Measurements from ENCODE around the gene ATOSB.

ATOSB gene

GRCh38 chr9:35054871-35055644, 60.6 kb downstream of the ATOSB start:
- no peak for FAIRE-seq
- DNase-seq (ENCODE audit: low spot score) = no peak

GRCh38 chr9:35054185-35054835, 61.4 kb downstream of the ATOSB start:
- DNase-seq (ENCODE audit: low spot score) (no peak), FAIRE-seq (no peak)
